ENCODE measurements around the gene AMD1. TPM values are rescaled to one million over a fixed set of nuclear protein-coding genes. Genes with fewer than 3 reads are reported as not detected.

Gene AMD1
- total and polyA plus RNA-seq, 9 of the 15 experiments (the other 6 are each of a cell fraction or from before 2014, with no cell fraction given) = 60.0 to 151 (median 85.6) TPM

- TF ChIP-seq SAFB (IDR thresholded peaks at IDR 0.05; ENCODE audit: borderline replicate concordance, low read depth, low read length) = peak; percentile 23; the same call in 1 of the 2 replicates
- TF ChIP-seq UBTF (IDR thresholded peaks at IDR 0.05; ENCODE audit: borderline replicate concordance in 1 of 2, low read depth in 2 of 2, low read length in 2 of 2) = peak in 1 of 2 experiments; percentile 46; a peak in 3 of 4 replicates
- peak; percentile 81 for TF ChIP-seq RBBP5 (IDR thresholded peaks at IDR 0.05; ENCODE audit: borderline replicate concordance, insufficient read depth, low read length, poor library complexity, severe bottlenecking)
- TF ChIP-seq RBFOX2 (IDR thresholded peaks at IDR 0.05; ENCODE audit: low read depth, low read length) = peak; percentile 81
- TF ChIP-seq MED1 (CRISPR knock-in tag; IDR thresholded peaks at IDR 0.05; ENCODE audit: borderline replicate concordance) = peak; percentile 78; the same call in 1 of the 2 replicates
- TF ChIP-seq HMBOX1 (IDR thresholded peaks at IDR 0.05) = no peak
- peak; percentile 25 for TF ChIP-seq HNRNPLL (IDR thresholded peaks at IDR 0.05; ENCODE audit: low read depth, low read length, poor library complexity, severe bottlenecking)
- peak; percentile 55 for TF ChIP-seq ASH1L (IDR thresholded peaks at IDR 0.05; ENCODE audit: borderline replicate concordance, low read depth, partially characterized antibody)
- 0 out of 2 replicates have a peak, but pooled peaks have one; percentile 84 for TF ChIP-seq KAT7 (CRISPR knock-in tag; IDR thresholded peaks at IDR 0.05; ENCODE audit: borderline replicate concordance)
- no peak for TF ChIP-seq MXD1 (CRISPR knock-in tag; IDR thresholded peaks at IDR 0.05; ENCODE audit: borderline replicate concordance, poor library complexity, severe bottlenecking)
- peak; percentile 57 to 77; a peak in 2 of 4 replicates for TF ChIP-seq MLLT1 (IDR thresholded peaks at IDR 0.05)
- TF ChIP-seq POLR2H (tag; IDR thresholded peaks at IDR 0.05; ENCODE audit: low read depth) = peak; percentile 91
- TF ChIP-seq MTA2 (IDR thresholded peaks at IDR 0.05; ENCODE audit: low read depth) = no peak
- TF ChIP-seq SP1 (CRISPR knock-in tag; IDR thresholded peaks at IDR 0.05) = peak; percentile 55
- TF ChIP-seq ZNF311 (CRISPR knock-in tag; IDR thresholded peaks at IDR 0.05) = no peak
- peak in 1 of 2 experiments; percentile 73; a peak in 1 of 4 replicates for TF ChIP-seq NONO (IDR thresholded peaks at IDR 0.05; ENCODE audit: low read depth in 2 of 2, low read length in 1 of 2)
- TF ChIP-seq FOXM1 (IDR thresholded peaks at IDR 0.05; ENCODE audit: low read depth) = peak; percentile 11; the same call in 1 of the 2 replicates
- no peak for TF ChIP-seq FOXM1 (CRISPR knock-in tag; IDR thresholded peaks at IDR 0.05; ENCODE audit: low read depth)
- TF ChIP-seq ZNF79 (CRISPR knock-in tag; IDR thresholded peaks at IDR 0.05; ENCODE audit: low read depth) = no peak
- peak; percentile 25; the same call in 1 of the 2 replicates for TF ChIP-seq CTBP1 (IDR thresholded peaks at IDR 0.05; ENCODE audit: borderline replicate concordance)
- TF ChIP-seq HDAC8 (tag; IDR thresholded peaks at IDR 0.05) = no peak
Measured at GRCh38 chr6:110874880-110875547, 429 bp downstream of the AMD1 start (continued).
